H1 (cell line): ENCODE results near the gene MYCBP2.

ENCODE experiments used
- BCL11A ChIP-seq, 2 experiments: IDR thresholded peaks; one replicate each; pipeline ENCODE4 v1.6.1; 2011; ENCODE audit warnings: low read depth in 2 of 2, low read length in 2 of 2, mild to moderate bottlenecking in 2 of 2
- CEBPB ChIP-seq: IDR thresholded peaks from 2 replicates; pipeline ENCODE4 v1.6.1; 2012; ENCODE audit warnings: low read depth, low read length
- EGR1 ChIP-seq: IDR thresholded peaks from 2 replicates; pipeline ENCODE4 v1.6.1; 2011; ENCODE audit warnings: low read depth, low read length, borderline replicate concordance
- EP300 ChIP-seq, 2 experiments: IDR thresholded peaks; 1 replicate in 1 of 2; 2 replicates in 1 of 2; pipeline ENCODE4 v1.6.1; 2011 to 2012; ENCODE audit warnings: low read depth in 2 of 2, low read length in 2 of 2, mild to moderate bottlenecking in 2 of 2, borderline replicate concordance in 1 of 2, inconsistent platforms in 1 of 2, moderate library complexity in 1 of 2
- EZH2 ChIP-seq: fragments of 200-600 bp; sonication (generic); IDR thresholded peaks from 2 replicates; pipeline ENCODE4 v1.7.1; 2012; ENCODE audit warnings: low read depth, mild to moderate bottlenecking, moderate library complexity, low read length, inconsistent platforms; ENCODE audit not compliant: severe bottlenecking
- HDAC2 ChIP-seq, 2 experiments: fragments of 300-600 bp in 1 of 2; sonication (generic) in 1 of 2; IDR thresholded peaks; 2 replicates each; pipeline ENCODE4 v1.6.1; 2011 to 2012; ENCODE audit warnings: low read depth in 2 of 2, low read length in 2 of 2, mild to moderate bottlenecking in 2 of 2, moderate library complexity in 2 of 2, borderline replicate concordance in 1 of 2, inconsistent platforms in 1 of 2
- JUND ChIP-seq: IDR thresholded peaks from 2 replicates; pipeline ENCODE4 v1.6.1; 2011; ENCODE audit warnings: mild to moderate bottlenecking, improper control_type of control experiment, low read length
- KDM5A ChIP-seq: fragments of 200-600 bp; IDR thresholded peaks from 2 replicates; pipeline ENCODE4 v1.7.1; 2012; ENCODE audit warnings: mild to moderate bottlenecking, low read length, inconsistent platforms, mixed read lengths
- POLR2A ChIP-seq, 2 experiments: IDR thresholded peaks; 1 replicate in 1 of 2; 2 replicates in 1 of 2; pipeline ENCODE4 v1.6.1; 2011; ENCODE audit warnings: low read depth in 2 of 2, low read length in 2 of 2, mild to moderate bottlenecking in 2 of 2; ENCODE audit errors: control extremely low read depth in 1 of 2
- POLR2AphosphoS5 ChIP-seq: IDR thresholded peaks from 2 replicates; pipeline ENCODE4 v1.6.1; 2011; ENCODE audit warnings: low read depth, low read length
- SP1 ChIP-seq: IDR thresholded peaks from 2 replicates; pipeline ENCODE4 v1.6.1; 2011; ENCODE audit warnings: low read depth, low read length
- ZNF274 ChIP-seq: IDR thresholded peaks from 2 replicates; pipeline ENCODE4 v1.7.0; 2012; ENCODE audit warnings: low read length, borderline replicate concordance; ENCODE audit errors: extremely low read depth
- TF ChIP-seq, protein P1 (sequence below), 3 experiments: IDR thresholded peaks; 1 replicate in 2 of 3; 2 replicates in 1 of 3; pipeline versions ENCODE4 v1.5.1 to v1.6.1; 2011; ENCODE audit warnings: low read length in 3 of 3, mild to moderate bottlenecking in 3 of 3, inconsistent platforms in 2 of 3, low read depth in 1 of 3, moderate library complexity in 1 of 3; ENCODE audit not compliant: insufficient read depth in 1 of 3; ENCODE audit errors: control extremely low read depth in 1 of 3
- TF ChIP-seq, protein P2 (sequence below): IDR thresholded peaks from 2 replicates; pipeline ENCODE4 v1.6.1; 2012; ENCODE audit warnings: low read length, inconsistent platforms

DNA sequence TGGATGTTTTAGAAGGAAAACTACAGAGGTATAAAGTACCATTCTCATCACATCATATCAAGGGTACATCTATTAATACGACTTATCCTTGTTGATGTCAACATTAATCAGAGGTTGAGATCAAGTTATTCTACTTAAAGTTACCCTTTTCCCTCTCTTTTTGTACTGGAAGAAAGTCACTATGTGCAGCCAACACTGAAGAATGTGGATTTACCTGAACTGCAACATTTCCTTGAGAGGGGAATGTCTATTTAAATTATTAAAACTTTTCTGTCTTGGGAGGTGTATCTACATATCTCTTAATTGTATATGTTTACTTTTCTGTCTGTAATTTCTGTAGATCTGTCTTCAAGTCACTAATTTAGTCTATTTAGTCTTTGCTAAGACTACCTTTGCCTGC lies 297.5 kb downstream of the MYCBP2 start:
- TF ChIP-seq ZNF274: no peak
- no peak for TF ChIP-seq POLR2A (IDR thresholded peaks at IDR 0.05; ENCODE audit: control extremely low read depth in 1 of 2, low read depth in 2 of 2, low read length in 2 of 2)
- TF ChIP-seq, protein P1, sequence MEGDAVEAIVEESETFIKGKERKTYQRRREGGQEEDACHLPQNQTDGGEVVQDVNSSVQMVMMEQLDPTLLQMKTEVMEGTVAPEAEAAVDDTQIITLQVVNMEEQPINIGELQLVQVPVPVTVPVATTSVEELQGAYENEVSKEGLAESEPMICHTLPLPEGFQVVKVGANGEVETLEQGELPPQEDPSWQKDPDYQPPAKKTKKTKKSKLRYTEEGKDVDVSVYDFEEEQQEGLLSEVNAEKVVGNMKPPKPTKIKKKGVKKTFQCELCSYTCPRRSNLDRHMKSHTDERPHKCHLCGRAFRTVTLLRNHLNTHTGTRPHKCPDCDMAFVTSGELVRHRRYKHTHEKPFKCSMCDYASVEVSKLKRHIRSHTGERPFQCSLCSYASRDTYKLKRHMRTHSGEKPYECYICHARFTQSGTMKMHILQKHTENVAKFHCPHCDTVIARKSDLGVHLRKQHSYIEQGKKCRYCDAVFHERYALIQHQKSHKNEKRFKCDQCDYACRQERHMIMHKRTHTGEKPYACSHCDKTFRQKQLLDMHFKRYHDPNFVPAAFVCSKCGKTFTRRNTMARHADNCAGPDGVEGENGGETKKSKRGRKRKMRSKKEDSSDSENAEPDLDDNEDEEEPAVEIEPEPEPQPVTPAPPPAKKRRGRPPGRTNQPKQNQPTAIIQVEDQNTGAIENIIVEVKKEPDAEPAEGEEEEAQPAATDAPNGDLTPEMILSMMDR (IDR thresholded peaks at IDR 0.05; ENCODE audit: control extremely low read depth in 1 of 3, insufficient read depth in 1 of 3, low read depth in 1 of 3, low read length in 3 of 3): no peak
- TF ChIP-seq EP300 (IDR thresholded peaks at IDR 0.05; ENCODE audit: borderline replicate concordance in 1 of 2, low read depth in 2 of 2, low read length in 2 of 2): no peak
- TF ChIP-seq EZH2: no peak
- TF ChIP-seq BCL11A (IDR thresholded peaks at IDR 0.05; ENCODE audit: low read depth in 2 of 2, low read length in 2 of 2): no peak
- no peak for TF ChIP-seq HDAC2 (IDR thresholded peaks at IDR 0.05; ENCODE audit: borderline replicate concordance in 1 of 2, low read depth in 2 of 2, low read length in 2 of 2)
- TF ChIP-seq, protein P2, sequence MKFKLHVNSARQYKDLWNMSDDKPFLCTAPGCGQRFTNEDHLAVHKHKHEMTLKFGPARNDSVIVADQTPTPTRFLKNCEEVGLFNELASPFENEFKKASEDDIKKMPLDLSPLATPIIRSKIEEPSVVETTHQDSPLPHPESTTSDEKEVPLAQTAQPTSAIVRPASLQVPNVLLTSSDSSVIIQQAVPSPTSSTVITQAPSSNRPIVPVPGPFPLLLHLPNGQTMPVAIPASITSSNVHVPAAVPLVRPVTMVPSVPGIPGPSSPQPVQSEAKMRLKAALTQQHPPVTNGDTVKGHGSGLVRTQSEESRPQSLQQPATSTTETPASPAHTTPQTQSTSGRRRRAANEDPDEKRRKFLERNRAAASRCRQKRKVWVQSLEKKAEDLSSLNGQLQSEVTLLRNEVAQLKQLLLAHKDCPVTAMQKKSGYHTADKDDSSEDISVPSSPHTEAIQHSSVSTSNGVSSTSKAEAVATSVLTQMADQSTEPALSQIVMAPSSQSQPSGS: no peak
- TF ChIP-seq SP1: no peak
- no peak for TF ChIP-seq KDM5A
- no peak for TF ChIP-seq EGR1
- TF ChIP-seq CEBPB: no peak
- no peak for TF ChIP-seq POLR2AphosphoS5
- no peak for TF ChIP-seq JUND
